B cell (primary cell): ENCODE measurements around the gene STARD10. TPM values are rescaled to one million over a fixed set of nuclear protein-coding genes. Genes with fewer than 3 reads are reported as not detected.
A peak's percentile ranks its signal among the peaks of the same experiment; 100 is the strongest.

Experiments
- ATAC-seq: fragments of 200-7000 bp; cut with Tn5 transposase; one replicate; pipeline ENCODE4 v1.10.0; 2021; ENCODE audit warnings: low read depth, mild to moderate bottlenecking, moderate number of reproducible peaks, moderate library complexity
- CTCF ChIA-PET: fragments of 350-600 bp; sonication (Branson Sonifier 250); formaldehyde crosslinking; loops from one replicate; lab custom pipeline; 2021; ENCODE audit warnings: antibody characterized with exemption, inconsistent platforms; lab: Charles Lee
- POLR2A ChIA-PET: fragments of 350-600 bp; sonication (Branson Sonifier 250); formaldehyde crosslinking; loops from one replicate; lab custom pipeline; 2021; ENCODE audit warnings: antibody characterized with exemption; lab: Charles Lee
- DNase-seq: peaks from one replicate; pipeline ENCODE4 v3.0.0; 2013
- H2AFZ ChIP-seq: 2 replicates; pipeline ENCODE4 v1.6.1; 2012; ENCODE audit warnings: mild to moderate bottlenecking, low read depth, low read length; ENCODE audit not compliant: insufficient read depth, poor library complexity, severe bottlenecking
- H3K27ac ChIP-seq, 2 donors: 1 replicate in 1 of 2; 2 replicates in 1 of 2; pipeline ENCODE4 v1.5.1; 2012 to 2013; ENCODE audit warnings: low read length in 2 of 2, mild to moderate bottlenecking in 2 of 2, moderate library complexity in 1 of 2
- H3K27me3 ChIP-seq, 4 experiments: fragments of 200-600 bp in 1 of 4; sonication (generic) in 1 of 4; replicated peaks in 1 of 4; 1 replicate in 2 of 4; 2 replicates in 2 of 4; pipeline versions ENCODE4 v1.6.1 to v1.7.0; 2013 to 2016; ENCODE audit warnings: low read length in 3 of 4, mild to moderate bottlenecking in 2 of 4, mixed read lengths in 1 of 4, moderate library complexity in 1 of 4; ENCODE audit not compliant: insufficient read depth in 4 of 4, control insufficient read depth in 3 of 4; ENCODE audit errors: control extremely low read depth in 1 of 4
- H3K36me3 ChIP-seq, 2 experiments: replicated peaks in 1 of 2; 1 replicate in 1 of 2; 2 replicates in 1 of 2; pipeline versions ENCODE4 v1.6.1 to v1.7.1; 2013; ENCODE audit warnings: low read length in 1 of 2; ENCODE audit not compliant: insufficient read depth in 2 of 2, control insufficient read depth in 1 of 2; ENCODE audit errors: control extremely low read depth in 1 of 2, extremely low read depth in 1 of 2
- H3K4me1 ChIP-seq, 2 donors: fragments of 200-600 bp in 1 of 2; sonication (generic) in 1 of 2; 1 replicate in 1 of 2; 2 replicates in 1 of 2; pipeline versions ENCODE4 v1.5.1 to v1.6.1; 2013 to 2017; ENCODE audit warnings: low read length in 2 of 2; ENCODE audit not compliant: control insufficient read depth in 2 of 2, insufficient read depth in 2 of 2
- H3K4me2 ChIP-seq: replicated peaks from 2 replicates; pipeline ENCODE3; 2012; ENCODE audit warnings: mild to moderate bottlenecking, low read depth, low read length; ENCODE audit not compliant: poor library complexity, severe bottlenecking
- H3K4me3 ChIP-seq, 5 experiments: fragments of 200-600 bp in 1 of 5; sonication (generic) in 1 of 5; 1 replicate in 3 of 5; 2 replicates in 2 of 5; pipeline versions ENCODE4 v1.5.1 to v1.7.0; 2011 to 2016; ENCODE audit warnings: low read length in 4 of 5, mild to moderate bottlenecking in 4 of 5, low read depth in 2 of 5, control low read depth in 1 of 5, moderate library complexity in 1 of 5; ENCODE audit not compliant: insufficient read depth in 1 of 5; ENCODE audit errors: control extremely low read depth in 1 of 5, extremely low read depth in 1 of 5
- H3K79me2 ChIP-seq: fragments of 200-600 bp; sonication (generic); one replicate; pipeline ENCODE4 v1.6.0; 2016; ENCODE audit warnings: low read length; ENCODE audit not compliant: control insufficient read depth, insufficient read depth
- H3K9ac ChIP-seq: fragments of 200-600 bp; sonication (generic); 2 replicates; pipeline ENCODE4 v1.6.1; 2017; ENCODE audit warnings: mild to moderate bottlenecking, low read length, moderate library complexity
- H3K9me3 ChIP-seq, 3 donors: one replicate each; pipeline versions ENCODE4 v1.6.1 to v1.7.1; 2013; ENCODE audit warnings: low read length in 2 of 3; ENCODE audit not compliant: control insufficient read depth in 2 of 3, insufficient read depth in 1 of 3; ENCODE audit errors: control extremely low read depth in 1 of 3
- H4K20me1 ChIP-seq: 2 replicates; pipeline ENCODE4 v1.6.0; 2012; ENCODE audit warnings: mild to moderate bottlenecking, low read length; ENCODE audit not compliant: insufficient read depth, control insufficient read depth, poor library complexity, severe bottlenecking
- H3K27ac Mint-ChIP-seq: one replicate; pipeline ENCODE4 v1.8.0; 2021; ENCODE audit warnings: mixed read lengths
- H3K27me3 Mint-ChIP-seq: one replicate; pipeline ENCODE4 v1.8.0; 2021; ENCODE audit warnings: mixed read lengths
- H3K4me1 Mint-ChIP-seq: one replicate; pipeline ENCODE4 v1.8.0; 2021; ENCODE audit warnings: mixed read lengths
- H3K4me3 Mint-ChIP-seq: one replicate; pipeline ENCODE4 v1.8.0; 2021; ENCODE audit warnings: mixed read lengths
- H3K9me3 Mint-ChIP-seq: one replicate; pipeline ENCODE4 v1.8.0; 2022; ENCODE audit warnings: mixed read lengths; ENCODE audit not compliant: insufficient read depth
- EZH2 ChIP-seq: IDR thresholded peaks from 2 replicates; pipeline ENCODE4 v1.6.1; 2012; ENCODE audit warnings: borderline replicate concordance, low read depth, mild to moderate bottlenecking, moderate library complexity, low read length; ENCODE audit not compliant: insufficient read depth, poor library complexity, severe bottlenecking
- WGBS: methylation state at CpG from one replicate; pipeline ENCODE4 v1.1.5; 2013; ENCODE audit warnings: missing lambda C conversion rate; ENCODE audit not compliant: insufficient coverage; 5-methylcytosine and 5-hydroxymethylcytosine counted together
- intact Hi-C: fragments of 100-400 bp; cut with micrococcal nuclease; formaldehyde crosslinking; loops from one replicate; pipeline ENCODE4 v1.10.0; 2022
- polyA plus RNA-seq: library from polyadenylated mRNA; depleted of rRNA; stranded (reverse); fragments of >200 nt; gene quantifications from 2 replicates; pipeline ENCODE4 v1.2.3, GENCODE V29; 2012
- total RNA-seq, 2 donors: library from RNA; stranded (reverse); fragments of 120-200 nt in 1 of 2; gene quantifications; 1 replicate in 1 of 2; 2 replicates in 1 of 2; pipeline versions ENCODE4 v1.2.3 to v1.2.4, GENCODE V29; 2013 to 2022
- TF ChIP-seq, protein P1 (sequence below): fragments of 200-600 bp; IDR thresholded peaks from one replicate; pipeline ENCODE4 v1.8.0; 2022; ENCODE audit warnings: antibody characterized with exemption, mild to moderate bottlenecking

Gene STARD10
- total and polyA plus RNA-seq, 2 donors (not counting 1 experiment from before 2014, with no cell fraction given) = 37.5 to 39.2 TPM

DNA sequence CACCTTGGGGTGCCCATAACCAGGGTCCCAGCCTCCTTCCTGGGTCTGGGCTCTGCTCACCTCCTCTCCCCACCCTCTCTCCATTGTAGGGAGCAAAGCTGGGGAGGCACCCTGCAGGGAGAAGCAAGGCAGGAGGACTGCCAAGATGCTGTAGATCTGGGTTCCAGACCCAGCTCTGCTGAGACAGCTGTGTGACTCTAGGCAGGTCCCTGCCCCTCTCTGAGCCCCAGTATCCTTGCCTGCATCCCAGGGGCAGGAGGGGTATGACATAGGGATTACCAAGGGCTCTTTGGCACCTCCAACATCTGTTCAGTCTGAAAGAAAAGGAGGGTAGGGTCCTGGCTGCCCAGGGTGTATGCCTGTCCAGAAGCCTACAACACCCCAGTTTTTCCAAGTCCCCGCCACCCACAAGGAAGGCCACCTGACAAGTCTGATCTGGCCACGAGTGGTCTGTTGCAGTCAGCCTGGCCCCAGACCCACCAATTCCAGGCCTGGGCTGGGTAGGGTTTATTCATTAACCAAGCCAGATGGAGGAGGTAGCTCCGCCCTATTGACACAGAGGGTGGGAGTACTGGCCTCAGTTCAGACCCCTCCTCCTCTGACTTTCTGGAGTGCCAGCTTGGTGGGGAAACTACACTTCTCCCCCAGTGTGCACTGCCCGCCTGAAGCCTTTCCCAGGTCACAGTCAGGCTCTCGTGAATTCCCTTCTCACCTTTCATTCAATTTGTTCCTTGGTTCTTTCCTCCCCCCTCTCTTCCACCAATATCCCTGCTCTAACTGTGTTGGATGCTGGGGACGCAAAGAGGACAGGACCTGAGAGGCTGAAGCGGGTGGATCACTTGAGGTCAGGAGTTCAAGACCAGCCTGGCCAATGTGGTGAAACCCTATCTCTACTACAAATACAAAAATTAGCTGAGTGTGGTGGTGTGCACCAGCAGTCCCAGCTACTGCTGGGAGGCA lies 15.0 kb downstream of the STARD10 start:
- no peak for ATAC-seq
- no peaks in the 10 kb centered on the region for H3K9me3 ChIP-seq
- no peak for TF ChIP-seq EZH2
- TF ChIP-seq, protein P1, sequence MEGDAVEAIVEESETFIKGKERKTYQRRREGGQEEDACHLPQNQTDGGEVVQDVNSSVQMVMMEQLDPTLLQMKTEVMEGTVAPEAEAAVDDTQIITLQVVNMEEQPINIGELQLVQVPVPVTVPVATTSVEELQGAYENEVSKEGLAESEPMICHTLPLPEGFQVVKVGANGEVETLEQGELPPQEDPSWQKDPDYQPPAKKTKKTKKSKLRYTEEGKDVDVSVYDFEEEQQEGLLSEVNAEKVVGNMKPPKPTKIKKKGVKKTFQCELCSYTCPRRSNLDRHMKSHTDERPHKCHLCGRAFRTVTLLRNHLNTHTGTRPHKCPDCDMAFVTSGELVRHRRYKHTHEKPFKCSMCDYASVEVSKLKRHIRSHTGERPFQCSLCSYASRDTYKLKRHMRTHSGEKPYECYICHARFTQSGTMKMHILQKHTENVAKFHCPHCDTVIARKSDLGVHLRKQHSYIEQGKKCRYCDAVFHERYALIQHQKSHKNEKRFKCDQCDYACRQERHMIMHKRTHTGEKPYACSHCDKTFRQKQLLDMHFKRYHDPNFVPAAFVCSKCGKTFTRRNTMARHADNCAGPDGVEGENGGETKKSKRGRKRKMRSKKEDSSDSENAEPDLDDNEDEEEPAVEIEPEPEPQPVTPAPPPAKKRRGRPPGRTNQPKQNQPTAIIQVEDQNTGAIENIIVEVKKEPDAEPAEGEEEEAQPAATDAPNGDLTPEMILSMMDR = no peak
- Mint-ChIP-seq H3K4me3 (peak overlapping the region; percentile 75), H3K9me3 (no peaks in the 10 kb centered on the region), H3K27me3 (no peaks in the 10 kb centered on the region), H3K27ac (peak overlapping the region; percentile 59), H3K4me1 (peaks cover 33% of the 10 kb centered on the region)
- no peaks in the 10 kb centered on the region for H3K36me3 ChIP-seq
- 100% methylated on average over 5 of the region's 7 CpGs for WGBS
- H3K4me1 ChIP-seq = peaks cover 24% of the 10 kb centered on the region in 2 donors
- no peak overlapping the region for H3K4me3 ChIP-seq
- H3K4me2 ChIP-seq = no peak overlapping the region
- no peak overlapping the region for H3K27ac ChIP-seq
- POLR2A ChIA-PET = no interaction called here
- CTCF ChIA-PET = interaction anchor here (1.0 to 1.4 kb wide), 3 partner anchors 11 to 14 kb away, joined by 3 to 4 read pairs (median 3); no protein-coding TSS in a partner anchor
- no peak overlapping the region for H2AFZ ChIP-seq
- intact Hi-C loops = no loop called here
- DNase-seq = no peak
- no peak overlapping the region for H3K9ac ChIP-seq
- H4K20me1 ChIP-seq = peaks cover 17% of the 10 kb centered on the region
- H3K79me2 ChIP-seq = peaks cover 28% of the 10 kb centered on the region
- no peaks in the 10 kb centered on the region for H3K27me3 ChIP-seq

DNA sequence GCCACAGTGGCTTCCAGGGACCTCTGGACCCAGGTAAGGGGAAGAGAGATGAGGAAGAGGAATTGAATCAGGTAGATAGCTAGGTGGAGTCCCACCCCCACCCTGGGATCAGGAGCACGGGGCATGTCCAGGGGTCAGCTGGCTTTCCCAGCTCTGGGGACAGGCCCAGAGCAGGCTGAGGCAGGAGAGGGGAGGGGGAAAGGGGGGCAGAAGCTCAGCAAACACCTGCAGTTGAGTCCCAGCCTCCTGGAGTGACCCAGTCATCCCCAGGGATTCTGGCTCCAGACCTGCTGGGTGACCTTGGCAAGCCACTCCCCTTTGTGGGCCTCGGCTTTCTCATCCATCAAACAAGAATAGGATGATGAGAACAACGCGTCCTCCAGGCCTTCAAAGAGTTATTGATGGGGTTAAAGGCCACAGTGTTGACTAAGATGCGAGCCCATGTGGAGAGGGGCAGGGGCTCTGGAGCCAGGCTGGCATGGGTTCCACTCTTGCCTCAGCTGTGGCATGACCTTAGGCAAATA lies 16.0 kb downstream of the STARD10 start:
- POLR2A ChIA-PET = no interaction called here
- Histone ChIP-seq H2AFZ (no peak overlapping the region), H3K9ac (no peak overlapping the region), H3K9me3 (no peaks in the 10 kb centered on the region), H3K4me3 (no peak overlapping the region), H3K79me2 (peaks cover 28% of the 10 kb centered on the region), H3K4me1 (peaks cover 24% of the 10 kb centered on the region in 2 donors), H3K36me3 (no peaks in the 10 kb centered on the region), H3K4me2 (no peak overlapping the region), H3K27ac (no peak overlapping the region), H4K20me1 (peaks cover 17% of the 10 kb centered on the region), H3K27me3 (no peaks in the 10 kb centered on the region)
- H3K4me1 Mint-ChIP-seq = peaks cover 31% of the 10 kb centered on the region
- ATAC-seq (no peak), DNase-seq (no peak)
- intact Hi-C loops = no loop called here
- CTCF ChIA-PET = interaction anchor here (0.9 to 1.4 kb wide), 3 partner anchors 10 to 40 kb away, joined by 3 to 4 read pairs (median 3); no protein-coding TSS in a partner anchor
- H3K9me3 Mint-ChIP-seq = no peaks in the 10 kb centered on the region
- H3K27me3 Mint-ChIP-seq = no peaks in the 10 kb centered on the region
- no peak overlapping the region for H3K4me3 Mint-ChIP-seq
- H3K27ac Mint-ChIP-seq = no peak overlapping the region
- 95% methylated on average over 4 of the region's 5 CpGs for WGBS
- TF ChIP-seq EZH2 = no peak
- TF ChIP-seq, protein P1 = no peak
